ENCODE data around the gene OTP.

The OTP gene

GRCh38 chr5:77644371-77645157, 6.1 kb upstream of the OTP start:
- DNase-seq (ENCODE audit: low read depth): no peak
- no peak for TF ChIP-seq CTCF (IDR thresholded peaks at IDR 0.05; ENCODE audit: insufficient read depth, low read depth, low read length, missing control alignments)

GRCh38 chr5:77643654-77644370, 5.3 kb upstream of the OTP start:
- H3K4me3 ChIP-seq (ENCODE audit: low read length): no peak overlapping the region
- TF ChIP-seq CTCF (IDR thresholded peaks at IDR 0.05; ENCODE audit: insufficient read depth, low read depth, low read length, missing control alignments): no peak
- DNase-seq (ENCODE audit: low read depth): no peak

More at GRCh38 chr5:77644371-77645157, 6.1 kb upstream of the OTP start:
- H3K4me3 ChIP-seq (ENCODE audit: low read length): no peak overlapping the region

GRCh38 chr5:77642738-77643653, 4.5 kb upstream of the OTP start:
- TF ChIP-seq CTCF (IDR thresholded peaks at IDR 0.05; ENCODE audit: insufficient read depth, low read depth, low read length, missing control alignments): no peak
- no peak for DNase-seq (ENCODE audit: low read depth)
- H3K4me3 ChIP-seq (ENCODE audit: low read length): no peak overlapping the region

- no peak overlapping the region for H3K4me3 ChIP-seq (ENCODE audit: low read length)
- no peak for TF ChIP-seq CTCF (IDR thresholded peaks at IDR 0.05; ENCODE audit: insufficient read depth, low read depth, low read length, missing control alignments)
- no peak for DNase-seq (ENCODE audit: low read depth)
Observed at GRCh38 chr5:77641963-77642737, 3.6 kb upstream of the OTP start.

- no peak for TF ChIP-seq CTCF (IDR thresholded peaks at IDR 0.05; ENCODE audit: insufficient read depth, low read depth, low read length, missing control alignments)
- no peak for DNase-seq (ENCODE audit: low read depth)
- H3K4me3 ChIP-seq (ENCODE audit: low read length): no peak overlapping the region
Observed at GRCh38 chr5:77641397-77641943, 3.0 kb upstream of the OTP start.

Measured in epithelial cell of esophagus (primary cell).